GM19438 (cell line): ENCODE results near the gene RNU4-1.
"Not testable (repeated sequence)": the region's sequence is repeated elsewhere in the genome, so short reads cannot be mapped to it uniquely, and the experiment has no call there.

ENCODE experiments used
- ATAC-seq: cut with Tn5 transposase; IDR thresholded peaks from one replicate; pipeline ENCODE4 v1.9.1; 2021; ENCODE audit warnings: low read depth; ENCODE audit not compliant: unreplicated experiment

The RNU4-1 gene

GRCh38 chr12:120259418-120260202 is 33.4 kb downstream of the RNU4-1 start:
- no peak for ATAC-seq

- no peak for ATAC-seq
Measured at GRCh38 chr12:120258323-120258896, 34.6 kb downstream of the RNU4-1 start.

- ATAC-seq = no peak
Measured at GRCh38 chr12:120257041-120257821, 35.8 kb downstream of the RNU4-1 start.

GRCh38 chr12:120254809-120255208 is 38.2 kb downstream of the RNU4-1 start:
- no peak for ATAC-seq

GRCh38 chr12:120253313-120253712 is 39.7 kb downstream of the RNU4-1 start:
- not testable (repeated sequence) for ATAC-seq

GRCh38 chr12:120252071-120252906 is 40.7 kb downstream of the RNU4-1 start:
- no peak for ATAC-seq

GRCh38 chr12:120251364-120252070 is 41.5 kb downstream of the RNU4-1 start:
- ATAC-seq = not testable (repeated sequence)

GRCh38 chr12:120249875-120250795 is 42.9 kb downstream of the RNU4-1 start:
- ATAC-seq = peak; percentile 45

- ATAC-seq = no peak
Measured at GRCh38 chr12:120249266-120249874, 43.7 kb downstream of the RNU4-1 start.

- ATAC-seq = no peak
Measured at GRCh38 chr12:120247621-120248030, 45.4 kb downstream of the RNU4-1 start.

GRCh38 chr12:120247183-120247582 is 45.9 kb downstream of the RNU4-1 start:
- ATAC-seq = no peak

- ATAC-seq = not testable (repeated sequence)
Measured at GRCh38 chr12:120246705-120247104, 46.3 kb downstream of the RNU4-1 start.
